SU-DHL-6 (cell line): ENCODE measurements around the gene MYLK.

Experiments
- H2AFZ ChIP-seq: fragments of 200-600 bp; sonication (generic); 2 replicates; pipeline ENCODE4 v1.6.1; 2014; ENCODE audit warnings: low read depth, mild to moderate bottlenecking, moderate library complexity, mixed read lengths, antibody characterized with exemption, low read length; ENCODE audit not compliant: severe bottlenecking
- H3F3A ChIP-seq: fragments of 200-600 bp; shearing (Covaris generic); 2 replicates; pipeline ENCODE4 v1.6.0; 2016; ENCODE audit warnings: antibody characterized with exemption, mild to moderate bottlenecking; ENCODE audit not compliant: insufficient read depth
- H3K27ac ChIP-seq: fragments of 200-600 bp; sonication (generic); 2 replicates; pipeline ENCODE4 v1.5.1; 2016; ENCODE audit warnings: low read depth, mild to moderate bottlenecking, low read length, moderate library complexity, mixed read lengths
- H3K27me3 ChIP-seq: fragments of 200-600 bp; sonication (generic), shearing (Covaris generic); 2 replicates; pipeline ENCODE4 v1.6.0; 2014; ENCODE audit warnings: mild to moderate bottlenecking, low read length
- H3K36me3 ChIP-seq: fragments of 200-600 bp; sonication (generic); 2 replicates; pipeline ENCODE4 v1.6.1; 2014; ENCODE audit warnings: mild to moderate bottlenecking, low read length, mixed read lengths
- H3K4me2 ChIP-seq: fragments of 300-600, 200-600 bp; shearing (Covaris generic), sonication (generic); 2 replicates; pipeline ENCODE4 v1.6.0; 2014; ENCODE audit warnings: low read length, low read depth, mild to moderate bottlenecking; ENCODE audit not compliant: poor library complexity, severe bottlenecking
- H3K4me3 ChIP-seq: fragments of 200-600 bp; sonication (generic); 2 replicates; pipeline ENCODE4 v1.5.1; 2014; ENCODE audit warnings: antibody characterized with exemption, low read length, mild to moderate bottlenecking, mixed read lengths; ENCODE audit not compliant: insufficient read depth, poor library complexity, severe bottlenecking
- H3K79me2 ChIP-seq: fragments of 200-600 bp; sonication (generic); 2 replicates; pipeline ENCODE4 v1.6.1; 2014; ENCODE audit warnings: mild to moderate bottlenecking, low read length, moderate library complexity; ENCODE audit not compliant: insufficient read depth
- H3K9ac ChIP-seq: fragments of 200-600 bp; sonication (generic); 2 replicates; pipeline ENCODE4 v1.7.0; 2014; ENCODE audit warnings: mild to moderate bottlenecking, low read length
- H3K9me2 ChIP-seq: fragments of 200-600 bp; sonication (generic); replicated peaks from 2 replicates; pipeline ENCODE4 v1.6.1; 2014; ENCODE audit warnings: low read length; ENCODE audit not compliant: insufficient read depth
- H3K9me3 ChIP-seq: fragments of 200-600 bp; sonication (generic); 2 replicates; pipeline ENCODE4 v1.6.1; 2014; ENCODE audit warnings: low read length, mixed read lengths; ENCODE audit not compliant: insufficient read depth
- H4K20me1 ChIP-seq: fragments of 200-600 bp; sonication (generic); 2 replicates; pipeline ENCODE4 v1.6.1; 2014; ENCODE audit warnings: low read depth, mild to moderate bottlenecking, antibody characterized with exemption, low read length, moderate library complexity, mixed read lengths
- CTCF ChIP-seq: fragments of 200-600 bp; sonication (generic); IDR thresholded peaks from one replicate; pipeline ENCODE4 v1.5.1; 2017; ENCODE audit warnings: antibody characterized with exemption, mild to moderate bottlenecking, low read length, moderate library complexity; ENCODE audit not compliant: insufficient read depth, poor library complexity, severe bottlenecking
- EZH2phosphoT487 ChIP-seq: fragments of 200-600 bp; sonication (generic), shearing (Covaris generic); conservative IDR thresholded peaks from 2 replicates; pipeline ENCODE4 v1.6.1; 2018; ENCODE audit warnings: mild to moderate bottlenecking, antibody characterized with exemption, low read length, moderate library complexity, mixed read lengths

Gene MYLK

GRCh38 chr3:123781571-123782275 is 102.4 kb downstream of the MYLK start:
- H3K4me3 ChIP-seq: no peak overlapping the region
- TF ChIP-seq EZH2phosphoT487 (no peak), CTCF (no peak)
- no peak overlapping the region for H2AFZ ChIP-seq
- H3K9me3 ChIP-seq: no peaks in the 10 kb centered on the region
- H3K27ac ChIP-seq: no peak overlapping the region
- H3K36me3 ChIP-seq: no peaks in the 10 kb centered on the region
- no peaks in the 10 kb centered on the region for H4K20me1 ChIP-seq
- no peak overlapping the region for H3K4me2 ChIP-seq
- no peak overlapping the region for H3K9ac ChIP-seq
- H3K27me3 ChIP-seq: no peaks in the 10 kb centered on the region
- no peaks in the 10 kb centered on the region for H3K9me2 ChIP-seq
- no peaks in the 10 kb centered on the region for H3K79me2 ChIP-seq
- H3F3A ChIP-seq: no peaks in the 10 kb centered on the region

- Histone ChIP-seq H3K79me2 (no peaks in the 10 kb centered on the region), H3K9me2 (no peaks in the 10 kb centered on the region), H2AFZ (no peak overlapping the region), H3K4me3 (no peak overlapping the region), H3F3A (no peaks in the 10 kb centered on the region), H3K4me2 (no peak overlapping the region), H3K27ac (no peak overlapping the region), H3K9me3 (no peaks in the 10 kb centered on the region), H3K9ac (no peak overlapping the region), H3K36me3 (no peaks in the 10 kb centered on the region), H3K27me3 (no peaks in the 10 kb centered on the region), H4K20me1 (no peaks in the 10 kb centered on the region)
- TF ChIP-seq CTCF (no peak), EZH2phosphoT487 (no peak)
Measured at GRCh38 chr3:123781138-123781537, 103.0 kb downstream of the MYLK start.

- Histone ChIP-seq H3K9me2 (no peaks in the 10 kb centered on the region), H3K4me2 (no peak overlapping the region), H3K9ac (no peak overlapping the region), H3K27me3 (no peaks in the 10 kb centered on the region), H3K27ac (no peak overlapping the region), H3K9me3 (no peaks in the 10 kb centered on the region), H3K36me3 (no peaks in the 10 kb centered on the region), H3K4me3 (no peak overlapping the region), H3F3A (no peaks in the 10 kb centered on the region), H4K20me1 (no peaks in the 10 kb centered on the region), H2AFZ (no peak overlapping the region), H3K79me2 (no peaks in the 10 kb centered on the region)
- TF ChIP-seq EZH2phosphoT487 (no peak), CTCF (no peak)
Measured at GRCh38 chr3:123780656-123781055, 103.5 kb downstream of the MYLK start.
